ENCODE results near the gene CDH4. TPM values are rescaled to one million over a fixed set of nuclear protein-coding genes. Genes with fewer than 3 reads are reported as not detected.

The CDH4 gene
- 2.9 and 6.5 TPM in 2 replicates for total RNA-seq (ENCODE audit: low replicate concordance)

DNA sequence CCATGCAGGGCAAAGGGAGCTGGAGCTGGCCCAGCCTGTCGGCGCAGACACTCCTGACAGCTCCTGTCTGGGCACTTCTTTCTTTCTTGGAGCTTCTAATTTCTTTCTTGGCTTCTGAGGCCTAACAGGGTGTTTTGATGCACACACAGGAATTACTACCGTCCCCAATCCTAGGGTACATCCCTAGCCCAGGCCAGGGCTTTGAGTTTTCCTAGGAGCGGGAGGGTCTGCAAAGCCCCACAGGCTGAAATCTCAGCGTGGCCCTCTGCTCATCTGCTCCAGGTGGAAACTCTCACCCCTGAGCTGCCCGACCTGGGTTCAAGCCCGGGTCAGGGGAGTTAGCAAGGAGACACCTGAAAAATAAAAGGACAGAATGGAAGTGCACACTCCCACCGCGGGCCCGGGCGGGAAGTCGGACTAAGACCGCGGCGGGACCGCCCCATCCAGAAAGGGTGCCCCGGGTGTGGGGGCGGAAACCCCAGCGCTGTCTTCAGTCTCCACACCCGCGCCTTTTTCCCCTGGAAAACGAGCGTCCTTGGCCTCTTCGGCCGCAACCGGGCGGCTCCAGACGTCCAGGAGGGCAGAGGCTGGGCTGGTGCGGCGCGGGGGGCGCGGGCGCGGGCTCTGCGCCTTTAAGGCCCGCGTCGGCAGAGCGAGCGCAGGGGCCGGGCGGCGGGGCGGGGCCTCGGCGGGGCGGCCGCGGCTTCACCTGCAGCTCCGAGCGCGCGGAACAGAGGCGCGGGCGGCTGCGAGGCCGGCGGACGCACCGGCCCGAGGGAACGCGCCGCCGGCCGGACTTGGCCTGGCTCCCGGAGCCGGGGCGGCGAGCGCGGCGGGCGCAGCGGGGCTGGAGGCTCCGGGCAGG, at the start of gene CDH4:
Gene CDH4 (plus strand): TSS at position 733 of the 865 bp plus-strand sequence.
- no peaks in the 10 kb centered on the region for H3K79me2 ChIP-seq (ENCODE audit: low read depth)
- H3K27me3 ChIP-seq = peaks cover 94% of the 10 kb centered on the region
- Mint-ChIP-seq H3K27ac (no peak within 1 kb of the TSS), H3K9me3 (no peaks in the 10 kb centered on the region), H3K27me3 (ENCODE audit: insufficient read depth, low read depth) (peaks cover 12% of the 10 kb centered on the region), H3K4me1 (peaks cover 19% of the 10 kb centered on the region), H3K4me3 (peak within 1 kb of the TSS; percentile 85), H3K36me3 (peaks cover 6% of the 10 kb centered on the region)
- peak within 1 kb of the TSS; percentile 97 for H2AFZ ChIP-seq (replicated peaks)
- H3F3A ChIP-seq (ENCODE audit: low read depth) = peaks cover 20% of the 10 kb centered on the region
- H3K27ac ChIP-seq = no peak within 1 kb of the TSS
- H3K4me2 ChIP-seq = peak within 1 kb of the TSS; percentile 97
- no peak within 1 kb of the TSS for H3K9ac ChIP-seq
- H3K36me3 ChIP-seq = no peaks in the 10 kb centered on the region
- peak within 1 kb of the TSS; percentile 68 for H3K4me3 ChIP-seq
- H4K20me1 ChIP-seq (ENCODE audit: low read depth) = peaks cover 4% of the 10 kb centered on the region
- H3K4me1 ChIP-seq = peaks cover 9% of the 10 kb centered on the region
- TF ChIP-seq EZH2phosphoT487 (IDR thresholded peaks at IDR 0.05) (peak; percentile 65), EZH2 (IDR thresholded peaks at IDR 0.05) (peak; percentile 83)
- TF ChIP-seq, protein P1, sequence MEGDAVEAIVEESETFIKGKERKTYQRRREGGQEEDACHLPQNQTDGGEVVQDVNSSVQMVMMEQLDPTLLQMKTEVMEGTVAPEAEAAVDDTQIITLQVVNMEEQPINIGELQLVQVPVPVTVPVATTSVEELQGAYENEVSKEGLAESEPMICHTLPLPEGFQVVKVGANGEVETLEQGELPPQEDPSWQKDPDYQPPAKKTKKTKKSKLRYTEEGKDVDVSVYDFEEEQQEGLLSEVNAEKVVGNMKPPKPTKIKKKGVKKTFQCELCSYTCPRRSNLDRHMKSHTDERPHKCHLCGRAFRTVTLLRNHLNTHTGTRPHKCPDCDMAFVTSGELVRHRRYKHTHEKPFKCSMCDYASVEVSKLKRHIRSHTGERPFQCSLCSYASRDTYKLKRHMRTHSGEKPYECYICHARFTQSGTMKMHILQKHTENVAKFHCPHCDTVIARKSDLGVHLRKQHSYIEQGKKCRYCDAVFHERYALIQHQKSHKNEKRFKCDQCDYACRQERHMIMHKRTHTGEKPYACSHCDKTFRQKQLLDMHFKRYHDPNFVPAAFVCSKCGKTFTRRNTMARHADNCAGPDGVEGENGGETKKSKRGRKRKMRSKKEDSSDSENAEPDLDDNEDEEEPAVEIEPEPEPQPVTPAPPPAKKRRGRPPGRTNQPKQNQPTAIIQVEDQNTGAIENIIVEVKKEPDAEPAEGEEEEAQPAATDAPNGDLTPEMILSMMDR (IDR thresholded peaks at IDR 0.05) = no peak
- peak; percentile 84 for DNase-seq (ENCODE audit: low spot score)
- no peaks in the 10 kb centered on the region for H3K9me3 ChIP-seq (ENCODE audit: low read depth)

DNA sequence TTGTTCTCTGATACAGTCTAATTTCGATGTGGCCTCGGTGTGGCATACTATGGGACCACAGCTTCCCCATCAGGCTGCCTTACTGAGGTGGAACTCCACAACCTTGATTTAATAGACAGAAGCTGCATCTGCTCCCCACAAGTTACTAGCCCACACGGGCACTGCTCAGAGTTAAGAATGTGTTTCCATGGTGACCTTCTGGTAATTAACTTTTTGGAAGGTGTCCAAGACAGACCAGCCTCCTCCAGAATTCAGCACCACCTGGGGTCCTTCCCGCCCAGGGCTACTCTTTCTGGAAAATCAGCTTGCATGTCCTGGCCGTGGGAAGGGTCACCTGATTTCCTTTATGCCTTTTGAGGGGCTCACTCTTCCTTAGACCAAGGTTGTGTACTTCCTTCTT, 48.7 kb upstream of the CDH4 start:
- Mint-ChIP-seq H3K4me1 (peaks cover 14% of the 10 kb centered on the region), H3K36me3 (no peaks in the 10 kb centered on the region), H3K27me3 (ENCODE audit: insufficient read depth, low read depth) (peaks cover 9% of the 10 kb centered on the region), H3K27ac (no peak overlapping the region), H3K9me3 (peaks cover 4% of the 10 kb centered on the region), H3K4me3 (peak overlapping the region; percentile 12)
- H4K20me1 ChIP-seq (ENCODE audit: low read depth) = no peaks in the 10 kb centered on the region
- H3F3A ChIP-seq (ENCODE audit: low read depth) = no peaks in the 10 kb centered on the region
- H3K79me2 ChIP-seq (ENCODE audit: low read depth) = no peaks in the 10 kb centered on the region
- DNase-seq (ENCODE audit: low spot score) = no peak
- TF ChIP-seq EZH2phosphoT487 (IDR thresholded peaks at IDR 0.05) (no peak), EZH2 (IDR thresholded peaks at IDR 0.05) (no peak)
- TF ChIP-seq, protein P1 (IDR thresholded peaks at IDR 0.05) = no peak
- H3K9ac ChIP-seq = no peak overlapping the region
- H3K4me1 ChIP-seq = no peaks in the 10 kb centered on the region
- no peak overlapping the region for H2AFZ ChIP-seq (replicated peaks)
- peaks cover 64% of the 10 kb centered on the region for H3K27me3 ChIP-seq
- no peak overlapping the region for H3K4me3 ChIP-seq
- no peaks in the 10 kb centered on the region for H3K36me3 ChIP-seq
- no peak overlapping the region for H3K4me2 ChIP-seq
- H3K9me3 ChIP-seq (ENCODE audit: low read depth) = no peaks in the 10 kb centered on the region
- H3K27ac ChIP-seq = no peak overlapping the region

DNA sequence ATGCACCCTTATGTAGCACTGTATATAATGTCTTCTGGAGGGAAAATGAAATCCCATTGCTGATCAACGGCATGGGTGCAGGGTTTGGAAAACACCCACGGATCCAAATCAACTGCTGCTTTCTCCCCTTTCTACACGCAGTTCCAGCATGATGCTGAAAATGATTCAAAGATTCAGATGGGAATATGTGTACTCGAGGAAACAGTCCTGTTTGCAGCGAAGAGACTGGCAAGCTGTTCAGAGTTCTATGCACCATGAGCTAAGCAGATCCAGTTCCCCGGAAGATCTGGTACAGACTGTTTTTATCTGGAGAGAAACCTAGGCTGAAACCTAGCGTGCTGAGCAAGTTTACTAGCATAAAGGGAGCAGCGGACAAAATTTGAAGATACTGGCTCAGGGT, 47.9 kb upstream of the CDH4 start:
- H3K79me2 ChIP-seq (ENCODE audit: low read depth) = no peaks in the 10 kb centered on the region
- H3K27ac ChIP-seq = no peak overlapping the region
- Mint-ChIP-seq H3K4me3 (no peak overlapping the region), H3K27ac (no peak overlapping the region), H3K4me1 (peaks cover 14% of the 10 kb centered on the region), H3K9me3 (peaks cover 4% of the 10 kb centered on the region), H3K36me3 (no peaks in the 10 kb centered on the region), H3K27me3 (ENCODE audit: insufficient read depth, low read depth) (peaks cover 10% of the 10 kb centered on the region)
- no peak for DNase-seq (ENCODE audit: low spot score)
- no peaks in the 10 kb centered on the region for H3K36me3 ChIP-seq
- no peaks in the 10 kb centered on the region for H3K4me1 ChIP-seq
- H2AFZ ChIP-seq (replicated peaks) = no peak overlapping the region
- no peaks in the 10 kb centered on the region for H3K9me3 ChIP-seq (ENCODE audit: low read depth)
- no peaks in the 10 kb centered on the region for H3F3A ChIP-seq (ENCODE audit: low read depth)
- no peak overlapping the region for H3K4me2 ChIP-seq
- H4K20me1 ChIP-seq (ENCODE audit: low read depth) = no peaks in the 10 kb centered on the region
- no peak overlapping the region for H3K4me3 ChIP-seq
- peaks cover 56% of the 10 kb centered on the region for H3K27me3 ChIP-seq
- TF ChIP-seq, protein P1 (IDR thresholded peaks at IDR 0.05) = no peak
- TF ChIP-seq EZH2 (IDR thresholded peaks at IDR 0.05) (no peak), EZH2phosphoT487 (IDR thresholded peaks at IDR 0.05) (no peak)
- no peak overlapping the region for H3K9ac ChIP-seq

All from neural progenitor cell (in vitro differentiated cells).